ENCODE results near the gene C1QTNF5. TPM values are rescaled to one million over a fixed set of nuclear protein-coding genes. Genes with fewer than 3 reads are reported as not detected.

C1QTNF5 gene
- total RNA-seq, 4 donors from 2014 or later: 44.3 to 52.1 (median 45.6) TPM

DNA sequence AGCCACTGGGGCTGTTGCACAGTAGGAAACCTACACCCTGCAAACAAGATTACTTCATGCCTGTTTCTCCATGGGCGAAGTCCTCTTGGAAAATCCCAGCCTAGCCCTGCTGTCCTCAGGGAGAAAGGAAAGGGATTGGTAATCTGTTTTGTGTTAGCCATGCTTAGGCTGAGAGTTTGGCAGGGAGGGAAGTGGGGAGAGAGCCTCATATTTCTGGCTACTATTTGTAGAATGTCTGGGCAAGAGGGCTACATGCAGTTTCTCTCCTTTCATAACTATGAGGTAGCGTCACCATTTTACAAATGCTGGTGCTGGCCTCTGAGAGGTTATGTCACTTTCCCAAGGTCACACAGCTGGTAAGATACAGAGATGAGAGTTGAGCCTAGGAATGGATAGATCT, 6.6 kb upstream of the C1QTNF5 start:
- Histone ChIP-seq H3K9me3 (no peaks in the 10 kb centered on the region), H3K27ac (peak overlapping the region in 1 of 4 donors; percentile 15), H3K36me3 (no peaks in the 10 kb centered on the region), H3K4me3 (no peak overlapping the region), H3K4me1 (peaks cover 0 to 8% (median 0%) of the 10 kb centered on the region in 3 donors), H3K27me3 (no peaks in the 10 kb centered on the region)
- peak; percentile 68 for ATAC-seq
- TF ChIP-seq, protein P1, sequence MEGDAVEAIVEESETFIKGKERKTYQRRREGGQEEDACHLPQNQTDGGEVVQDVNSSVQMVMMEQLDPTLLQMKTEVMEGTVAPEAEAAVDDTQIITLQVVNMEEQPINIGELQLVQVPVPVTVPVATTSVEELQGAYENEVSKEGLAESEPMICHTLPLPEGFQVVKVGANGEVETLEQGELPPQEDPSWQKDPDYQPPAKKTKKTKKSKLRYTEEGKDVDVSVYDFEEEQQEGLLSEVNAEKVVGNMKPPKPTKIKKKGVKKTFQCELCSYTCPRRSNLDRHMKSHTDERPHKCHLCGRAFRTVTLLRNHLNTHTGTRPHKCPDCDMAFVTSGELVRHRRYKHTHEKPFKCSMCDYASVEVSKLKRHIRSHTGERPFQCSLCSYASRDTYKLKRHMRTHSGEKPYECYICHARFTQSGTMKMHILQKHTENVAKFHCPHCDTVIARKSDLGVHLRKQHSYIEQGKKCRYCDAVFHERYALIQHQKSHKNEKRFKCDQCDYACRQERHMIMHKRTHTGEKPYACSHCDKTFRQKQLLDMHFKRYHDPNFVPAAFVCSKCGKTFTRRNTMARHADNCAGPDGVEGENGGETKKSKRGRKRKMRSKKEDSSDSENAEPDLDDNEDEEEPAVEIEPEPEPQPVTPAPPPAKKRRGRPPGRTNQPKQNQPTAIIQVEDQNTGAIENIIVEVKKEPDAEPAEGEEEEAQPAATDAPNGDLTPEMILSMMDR (IDR thresholded peaks at IDR 0.05): no peak
- TF ChIP-seq EP300 (IDR thresholded peaks at IDR 0.05) (no peak), POLR2A (IDR thresholded peaks at IDR 0.05) (no peak), POLR2AphosphoS5 (IDR thresholded peaks at IDR 0.05) (no peak)
- WGBS, 2 donors (ENCODE audit: low coverage in 1 of 2): 80% methylated on average over 2 of the region's 2 CpGs; no CpG with 5 or more reads in 1 of the 2 donors

DNA sequence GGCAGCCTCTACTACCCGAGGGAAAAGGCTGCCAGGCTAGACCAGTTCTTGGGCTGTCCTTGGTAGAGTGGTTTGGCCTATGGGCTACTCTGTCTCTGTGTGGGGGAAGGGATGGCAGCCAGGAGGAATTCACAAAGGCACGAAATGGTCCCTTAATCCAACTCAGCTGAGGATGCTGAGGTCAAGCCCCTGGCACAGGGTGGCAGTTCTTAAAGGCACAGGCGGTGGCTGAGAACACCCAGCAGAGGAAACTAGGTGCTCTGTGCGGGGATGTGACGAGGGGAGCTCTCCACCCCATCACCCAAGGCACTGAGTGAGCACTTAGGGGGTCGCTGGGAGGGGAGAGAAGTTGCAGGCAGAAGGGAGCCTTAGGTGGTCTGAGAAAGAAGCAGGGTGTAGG, 5.9 kb upstream of the C1QTNF5 start, which contains the start of gene MFRP:
Gene MFRP (minus strand): TSS at position 101 of the 400 bp plus-strand sequence. CDS start 192 bp downstream, outside the sequence.
- no peak within 1 kb of the TSS for H3K4me3 ChIP-seq
- 31 to 50% methylated on average over 2 to 3 of the region's 6 CpGs for WGBS, 2 donors (ENCODE audit: low coverage in 1 of 2)
- H3K9me3 ChIP-seq: no peaks in the 10 kb centered on the region
- peaks cover 0 to 6% (median 0%) of the 10 kb centered on the region in 3 donors for H3K4me1 ChIP-seq
- no peaks in the 10 kb centered on the region for H3K36me3 ChIP-seq
- no peak for ATAC-seq
- no peaks in the 10 kb centered on the region for H3K27me3 ChIP-seq
- peak within 1 kb of the TSS in 1 of 4 donors; percentile 15 for H3K27ac ChIP-seq
- no peak for TF ChIP-seq POLR2AphosphoS5 (IDR thresholded peaks at IDR 0.05)
- no peak for TF ChIP-seq POLR2A (IDR thresholded peaks at IDR 0.05)

DNA sequence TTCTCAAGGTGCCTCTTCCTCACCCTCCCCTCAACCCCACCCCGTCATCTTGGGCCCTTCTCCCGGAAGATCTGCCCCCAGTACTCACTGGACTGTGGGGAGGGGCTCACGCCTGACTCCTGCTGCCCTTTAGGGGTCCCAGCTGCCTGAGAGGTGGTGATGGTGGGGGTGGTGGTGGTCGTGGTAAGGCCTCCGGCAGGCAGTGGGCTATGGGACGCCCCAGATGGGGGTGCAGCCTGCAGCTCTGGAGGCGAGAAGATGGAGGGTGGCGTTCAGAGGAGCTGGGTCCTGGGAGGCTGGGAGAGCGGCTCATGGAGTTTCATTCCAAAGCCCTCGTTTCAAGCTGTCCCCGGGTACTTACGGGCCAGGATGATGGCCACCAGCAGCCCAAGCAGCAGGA, 5.0 kb upstream of the C1QTNF5 start:
- Histone ChIP-seq H3K4me3 (no peak overlapping the region), H3K27ac (no peak overlapping the region), H3K36me3 (no peaks in the 10 kb centered on the region), H3K27me3 (no peaks in the 10 kb centered on the region), H3K4me1 (peaks cover 0 to 14% (median 7%) of the 10 kb centered on the region in 3 donors), H3K9me3 (no peaks in the 10 kb centered on the region)
- no CpG with 5 or more reads among the region's 12 CpGs for WGBS, 2 donors (ENCODE audit: low coverage in 1 of 2)
- no peak for ATAC-seq
- TF ChIP-seq POLR2A (IDR thresholded peaks at IDR 0.05): no peak
- no peak for TF ChIP-seq POLR2AphosphoS5 (IDR thresholded peaks at IDR 0.05)
- TF ChIP-seq, protein P1 (IDR thresholded peaks at IDR 0.05): no peak
- TF ChIP-seq EP300 (IDR thresholded peaks at IDR 0.05): no peak

DNA sequence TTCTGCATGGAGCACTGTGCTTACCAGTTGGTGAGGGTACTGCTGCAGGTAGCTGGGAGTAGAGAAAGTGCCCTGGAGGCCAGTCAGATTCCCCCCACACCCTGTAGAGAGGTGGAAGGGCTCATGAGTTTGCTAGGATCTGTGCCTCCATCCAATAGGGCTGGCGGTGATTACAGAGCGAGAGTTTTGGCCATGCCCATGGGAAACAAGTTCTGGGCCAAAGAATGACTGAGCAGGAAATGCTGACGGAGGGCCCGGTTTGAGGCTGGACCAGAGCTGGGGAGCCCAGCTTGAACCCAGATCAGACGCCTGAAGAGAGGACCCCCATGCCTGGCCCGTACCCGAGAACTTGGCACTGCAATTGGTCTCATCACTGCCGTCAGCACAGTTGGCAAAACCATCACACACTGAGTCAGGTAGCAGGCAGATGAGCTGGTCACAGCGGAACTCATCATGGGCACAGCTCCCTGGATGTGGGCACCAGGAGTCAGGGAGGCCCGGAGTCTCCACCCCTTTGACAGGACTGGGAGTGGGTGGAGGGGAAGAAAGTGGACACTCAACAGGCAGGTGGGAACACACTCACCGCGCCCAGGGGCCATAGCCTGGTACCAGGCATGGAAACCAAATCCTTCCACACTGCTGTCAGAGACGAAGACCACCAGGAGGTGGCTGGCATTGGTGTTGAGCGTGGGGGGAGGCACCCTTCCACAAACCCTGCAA, 3.8 kb upstream of the C1QTNF5 start:
- no peak for ATAC-seq
- TF ChIP-seq POLR2AphosphoS5 (IDR thresholded peaks at IDR 0.05): no peak
- no peak for TF ChIP-seq POLR2A (IDR thresholded peaks at IDR 0.05)
- no peak for TF ChIP-seq EP300 (IDR thresholded peaks at IDR 0.05)
- H3K9me3 ChIP-seq: no peaks in the 10 kb centered on the region
- peaks cover 0 to 26% (median 11%) of the 10 kb centered on the region in 3 donors for H3K4me1 ChIP-seq
- no peaks in the 10 kb centered on the region for H3K27me3 ChIP-seq
- no peak overlapping the region for H3K4me3 ChIP-seq
- 93% methylated on average over 2 of the region's 14 CpGs; no CpG with 5 or more reads in 1 of the 2 donors for WGBS, 2 donors (ENCODE audit: low coverage in 1 of 2)
- H3K27ac ChIP-seq: no peak overlapping the region
- no peaks in the 10 kb centered on the region for H3K36me3 ChIP-seq

DNA sequence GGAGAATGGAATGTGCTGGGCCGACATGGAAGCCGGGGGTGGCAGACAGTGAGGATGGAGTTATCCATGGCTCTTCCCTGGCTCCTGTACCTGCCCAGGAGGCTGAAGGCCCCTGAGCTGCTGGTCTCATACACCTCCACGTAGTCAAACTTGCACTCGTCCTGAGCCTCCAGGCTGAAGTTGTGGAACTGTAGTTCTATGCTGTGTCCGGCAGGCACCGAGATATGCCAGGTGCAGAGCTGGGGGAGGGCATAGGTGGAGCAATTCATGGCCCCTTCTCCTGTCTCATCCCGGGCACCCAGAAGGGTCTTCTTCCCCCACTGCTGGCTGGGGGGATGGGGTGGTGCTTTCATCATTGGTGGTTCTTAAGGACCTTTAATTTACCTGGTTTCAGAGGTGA, 3.0 kb upstream of the C1QTNF5 start:
- TF ChIP-seq, protein P1 (IDR thresholded peaks at IDR 0.05): no peak
- TF ChIP-seq POLR2AphosphoS5 (IDR thresholded peaks at IDR 0.05) (no peak), POLR2A (IDR thresholded peaks at IDR 0.05) (no peak), EP300 (IDR thresholded peaks at IDR 0.05) (no peak)
- 73 to 95% methylated on average over 2 of the region's 7 CpGs for WGBS, 2 donors (ENCODE audit: low coverage in 1 of 2)
- peaks cover 0 to 34% (median 18%) of the 10 kb centered on the region in 3 donors for H3K4me1 ChIP-seq

More for the DNA sequence above, 3.0 kb upstream of the C1QTNF5 start:
- H3K27ac ChIP-seq: no peak overlapping the region
- no peaks in the 10 kb centered on the region for H3K36me3 ChIP-seq
- H3K9me3 ChIP-seq: no peaks in the 10 kb centered on the region
- ATAC-seq: no peak
- H3K4me3 ChIP-seq: no peak overlapping the region
- no peaks in the 10 kb centered on the region for H3K27me3 ChIP-seq

Data from gastroesophageal sphincter (tissue), 4 donors.